NCI-H1092 treated with DMSO at 0.1 percent for 48 hours (cell line): Measurements from ENCODE around the gene UBAP2.

Experiments used
- DNase-seq: peaks from one replicate; lab custom pipeline; 2025; lab: John Stamatoyannopoulos, UW

Gene UBAP2, protein sequence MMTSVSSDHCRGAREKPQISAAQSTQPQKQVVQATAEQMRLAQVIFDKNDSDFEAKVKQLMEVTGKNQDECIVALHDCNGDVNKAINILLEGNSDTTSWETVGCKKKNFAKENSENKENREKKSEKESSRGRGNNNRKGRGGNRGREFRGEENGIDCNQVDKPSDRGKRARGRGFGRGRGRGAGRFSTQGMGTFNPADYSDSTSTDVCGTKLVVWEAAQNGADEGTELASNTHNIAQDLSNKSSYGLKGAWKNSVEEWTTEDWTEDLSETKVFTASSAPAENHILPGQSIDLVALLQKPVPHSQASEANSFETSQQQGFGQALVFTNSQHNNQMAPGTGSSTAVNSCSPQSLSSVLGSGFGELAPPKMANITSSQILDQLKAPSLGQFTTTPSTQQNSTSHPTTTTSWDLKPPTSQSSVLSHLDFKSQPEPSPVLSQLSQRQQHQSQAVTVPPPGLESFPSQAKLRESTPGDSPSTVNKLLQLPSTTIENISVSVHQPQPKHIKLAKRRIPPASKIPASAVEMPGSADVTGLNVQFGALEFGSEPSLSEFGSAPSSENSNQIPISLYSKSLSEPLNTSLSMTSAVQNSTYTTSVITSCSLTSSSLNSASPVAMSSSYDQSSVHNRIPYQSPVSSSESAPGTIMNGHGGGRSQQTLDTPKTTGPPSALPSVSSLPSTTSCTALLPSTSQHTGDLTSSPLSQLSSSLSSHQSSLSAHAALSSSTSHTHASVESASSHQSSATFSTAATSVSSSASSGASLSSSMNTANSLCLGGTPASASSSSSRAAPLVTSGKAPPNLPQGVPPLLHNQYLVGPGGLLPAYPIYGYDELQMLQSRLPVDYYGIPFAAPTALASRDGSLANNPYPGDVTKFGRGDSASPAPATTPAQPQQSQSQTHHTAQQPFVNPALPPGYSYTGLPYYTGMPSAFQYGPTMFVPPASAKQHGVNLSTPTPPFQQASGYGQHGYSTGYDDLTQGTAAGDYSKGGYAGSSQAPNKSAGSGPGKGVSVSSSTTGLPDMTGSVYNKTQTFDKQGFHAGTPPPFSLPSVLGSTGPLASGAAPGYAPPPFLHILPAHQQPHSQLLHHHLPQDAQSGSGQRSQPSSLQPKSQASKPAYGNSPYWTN

GRCh38 chr9:34048727-34049629 is at the start of gene UBAP2:
UBAP2 (minus strand) TSS chr9:34048887; CDS start chr9:34017148, 31,739 bp downstream.
- peak; percentile 100 for DNase-seq

- no peak for DNase-seq
These were observed 49.6 kb upstream of the UBAP2 start for GRCh38 chr9:34098307-34098706.

DNA sequence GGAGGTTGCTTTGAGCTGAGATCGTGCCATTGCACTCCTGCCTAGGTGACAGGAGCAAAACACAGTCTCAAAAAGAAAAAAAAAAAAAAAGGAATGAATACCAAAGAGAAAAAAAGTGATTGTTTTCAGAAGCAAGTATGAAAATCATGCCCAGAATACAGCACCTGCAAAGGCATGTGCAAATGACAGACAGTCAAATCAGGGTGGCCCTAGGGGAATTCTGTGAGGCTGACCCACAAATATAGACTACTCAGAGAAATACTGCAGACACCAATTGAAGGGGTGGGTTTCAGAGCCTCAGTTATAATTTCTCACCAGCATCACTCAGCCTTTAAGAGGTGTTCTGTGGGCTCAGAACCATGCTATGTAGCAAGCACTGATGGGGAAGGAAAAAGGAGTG is 49.2 kb upstream of the UBAP2 start:
- no peak for DNase-seq

DNA sequence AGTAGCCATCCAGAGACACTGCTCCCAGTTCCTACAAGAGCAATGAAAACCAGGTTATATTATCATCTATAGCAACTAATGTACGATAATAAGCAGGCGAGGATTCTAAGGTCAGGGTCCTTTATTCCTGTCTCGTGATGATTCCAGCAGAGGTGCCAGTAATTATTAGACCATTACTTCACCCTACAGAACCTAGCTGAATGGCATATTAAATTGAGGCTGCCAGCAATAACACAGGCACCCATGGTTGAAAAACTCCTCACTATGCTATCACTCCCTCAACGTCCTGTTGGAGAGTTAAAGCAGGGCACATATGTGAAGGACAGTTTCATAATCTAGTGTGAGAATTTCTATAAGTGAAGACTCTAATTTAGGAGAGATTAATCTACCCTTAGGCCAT is 48.1 kb upstream of the UBAP2 start:
- no peak for DNase-seq

DNA sequence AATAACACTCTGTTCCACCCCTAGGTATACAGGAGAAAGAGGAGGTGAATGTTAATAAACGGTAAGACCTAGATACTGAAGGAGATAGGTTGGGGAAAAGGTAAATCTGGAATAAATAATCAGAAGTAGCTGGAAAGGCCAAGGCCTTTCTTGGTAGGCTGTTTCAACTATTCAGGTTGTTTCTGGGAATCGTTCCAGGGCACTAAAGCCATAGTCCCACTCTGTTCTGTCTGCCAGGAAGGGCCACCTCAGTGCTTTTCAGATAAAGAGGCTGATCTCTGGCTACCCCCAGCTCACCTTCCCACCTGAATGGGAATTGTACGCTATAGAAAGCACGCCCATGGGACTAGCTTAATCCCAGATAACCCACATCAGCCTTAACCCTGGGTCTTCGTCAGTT is 44.9 kb upstream of the UBAP2 start:
- no peak for DNase-seq

DNA sequence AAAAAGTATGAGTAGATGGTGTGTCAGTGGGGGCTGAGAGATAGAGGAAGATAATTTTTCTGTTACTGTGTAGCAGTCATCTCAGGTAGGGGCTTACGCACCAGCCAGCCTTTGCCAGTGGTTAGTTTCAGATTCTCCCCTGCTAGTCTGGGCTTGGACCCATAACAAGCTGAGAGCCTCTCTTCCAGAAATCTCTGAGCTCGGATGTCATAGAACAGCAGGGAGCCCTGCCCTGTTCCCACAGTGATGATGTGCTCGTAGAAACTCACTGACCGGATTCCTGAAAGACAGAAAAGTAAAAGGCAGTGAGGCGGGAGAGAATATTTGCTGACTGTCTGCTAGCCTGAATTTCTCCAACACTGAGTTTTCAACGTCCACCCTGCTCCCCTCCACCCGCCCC is 40.6 kb upstream of the UBAP2 start:
- DNase-seq, result no peak

DNA sequence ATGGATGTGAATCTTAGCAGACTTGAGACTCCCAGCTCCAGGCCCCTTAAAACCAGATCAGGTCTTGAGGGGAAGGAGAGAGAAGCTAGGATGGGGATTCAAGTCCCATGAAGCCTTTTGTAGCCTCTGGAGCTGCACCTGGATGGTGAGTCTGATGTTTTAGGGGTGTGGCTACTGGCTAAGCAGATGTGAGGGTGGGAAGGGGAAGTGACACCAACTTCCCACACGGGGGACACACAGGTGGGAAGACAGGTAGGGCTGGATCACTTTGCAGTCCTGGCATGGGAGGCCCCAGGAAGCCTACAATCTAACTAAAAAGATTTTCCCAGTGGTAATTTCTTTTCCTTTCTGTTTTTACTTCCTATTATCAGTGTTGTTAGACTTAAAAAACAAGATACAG is 38.7 kb upstream of the UBAP2 start:
- no peak for DNase-seq

DNA sequence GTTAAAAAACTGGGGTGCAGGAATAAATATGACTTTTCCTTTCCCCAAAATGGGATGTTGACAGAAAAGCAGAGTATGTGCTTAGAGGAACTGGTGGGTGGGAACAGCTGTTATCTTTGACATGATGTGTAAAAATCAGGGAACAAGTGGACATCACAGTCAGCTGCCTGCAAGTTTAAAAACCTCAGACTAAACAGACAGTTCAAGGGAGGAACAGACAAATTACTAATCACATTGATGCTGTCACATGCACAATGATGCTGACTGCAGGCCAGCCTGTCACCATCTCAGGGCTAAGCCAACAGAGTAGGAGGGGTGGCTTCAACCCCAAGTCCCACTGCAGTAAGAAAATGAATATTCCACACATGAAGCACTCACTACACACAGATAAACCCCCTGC is 38.2 kb upstream of the UBAP2 start:
- no peak for DNase-seq

GRCh38 chr9:34085581-34086500 is 37.2 kb upstream of the UBAP2 start:
- no peak for DNase-seq

- DNase-seq, result no peak
These were observed 35.9 kb upstream of the UBAP2 start for GRCh38 chr9:34084562-34084961.

DNA sequence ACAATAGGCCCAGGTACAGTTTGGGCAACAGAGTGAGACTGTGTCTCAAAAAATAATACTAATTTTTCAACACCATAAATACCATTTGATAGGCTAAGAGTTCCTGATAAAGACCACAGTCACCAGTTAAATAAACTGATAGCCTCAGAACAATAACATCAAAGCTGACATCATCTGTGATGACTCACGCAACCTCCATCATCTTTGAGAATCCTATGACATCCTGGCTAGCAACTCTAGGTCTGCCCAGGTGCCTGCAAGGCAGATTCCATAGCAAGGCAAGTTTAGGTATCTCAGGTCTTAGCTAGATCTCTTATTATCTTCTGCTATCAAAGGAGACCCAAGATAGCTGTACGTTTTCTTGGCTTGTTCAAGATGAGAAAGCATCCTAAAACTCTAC is 30.5 kb upstream of the UBAP2 start:
- no peak for DNase-seq

DNA sequence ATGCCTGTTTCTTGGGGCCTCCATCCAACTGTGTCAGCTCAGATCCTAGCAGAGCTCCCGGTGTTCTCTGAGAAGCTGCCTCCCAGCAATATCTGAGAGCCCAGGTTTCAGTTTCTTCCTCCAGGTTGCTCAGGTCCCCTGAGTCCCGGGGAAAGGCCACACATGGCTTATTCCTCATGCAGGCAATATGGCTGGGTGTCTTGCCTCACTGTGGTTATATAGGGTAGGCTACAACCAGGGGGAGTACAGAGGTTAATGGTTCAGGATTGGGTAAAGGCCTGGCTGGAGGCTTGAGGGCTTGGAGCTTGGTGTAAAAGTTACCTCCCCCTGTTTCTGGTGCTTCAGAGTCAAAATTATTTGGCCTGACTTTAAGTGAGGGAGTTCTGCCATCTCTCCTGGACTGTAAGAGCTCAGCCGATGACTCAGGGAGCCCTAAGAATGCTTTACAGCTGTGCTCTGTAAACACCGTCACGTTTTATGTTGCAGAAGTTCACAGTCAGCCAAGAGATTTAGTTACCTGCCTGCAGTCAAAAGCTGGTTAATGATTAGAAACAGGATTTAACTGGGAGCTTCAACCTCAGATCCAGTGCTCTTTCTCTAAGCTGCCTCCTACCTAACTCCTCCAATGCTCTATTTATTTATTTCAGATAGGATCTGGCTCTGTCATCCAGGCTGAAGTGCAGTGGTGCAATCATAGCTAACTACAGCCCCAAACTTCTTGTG is 24.3 kb upstream of the UBAP2 start:
- no peak for DNase-seq

GRCh38 chr9:34072410-34072809 is 23.7 kb upstream of the UBAP2 start:
- no peak for DNase-seq

DNA sequence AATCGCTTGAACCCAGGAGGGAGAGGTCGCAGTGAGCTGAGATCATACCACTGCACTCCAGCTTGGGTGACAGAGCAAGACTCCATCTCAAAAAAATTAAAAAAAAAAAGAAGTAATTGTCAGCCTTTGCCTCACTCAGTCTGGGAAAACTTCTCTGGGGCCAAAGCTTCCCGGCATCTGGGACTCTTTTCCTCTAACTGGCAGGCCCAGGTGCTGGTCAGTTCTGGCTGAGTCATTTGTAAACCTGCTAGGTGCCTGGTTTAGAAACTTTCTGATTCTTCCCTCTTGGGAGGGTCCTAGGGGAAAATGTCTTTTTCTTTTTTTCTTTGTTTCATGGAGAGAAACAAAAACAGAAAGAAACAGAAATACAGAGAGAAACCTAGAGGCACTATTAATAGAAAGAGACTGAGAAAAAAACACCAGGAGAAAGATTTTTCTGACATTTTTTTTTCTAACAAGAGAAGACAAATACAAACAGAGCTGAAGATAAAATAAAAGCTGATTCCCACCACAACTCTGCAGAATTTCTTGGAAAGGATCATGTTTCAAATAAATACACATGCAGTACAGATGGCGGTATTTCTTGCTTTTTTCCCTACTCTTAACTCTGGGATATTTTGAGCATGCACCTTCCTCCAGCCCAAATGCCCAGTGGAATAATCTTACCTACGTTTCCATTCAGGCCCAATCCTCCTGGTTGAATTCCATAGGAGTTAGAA is 22.1 kb upstream of the UBAP2 start:
- no peak for DNase-seq

- DNase-seq, result no peak
These were observed 21.1 kb upstream of the UBAP2 start for GRCh38 chr9:34069831-34070230.

DNA sequence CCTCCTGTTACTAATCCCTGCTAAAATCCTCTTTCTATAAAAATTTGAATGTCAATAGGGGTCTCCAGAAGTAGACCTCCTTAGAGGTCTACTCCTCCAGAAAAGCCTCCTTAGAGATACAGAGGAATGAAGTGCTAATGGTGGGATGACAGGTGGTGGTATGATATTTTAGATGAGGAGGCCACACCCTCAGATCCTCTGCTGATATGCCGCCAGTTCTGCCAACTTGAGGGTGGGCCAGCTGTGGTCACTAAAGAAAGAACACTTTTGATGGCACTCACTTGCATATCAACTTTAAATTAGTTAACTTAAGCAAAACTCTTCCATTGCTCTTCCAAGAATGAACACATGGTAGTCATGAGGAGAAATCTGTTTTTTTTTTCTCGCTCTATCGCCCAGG is 16.9 kb upstream of the UBAP2 start:
- no peak for DNase-seq

GRCh38 chr9:34059954-34060353 is 11.3 kb upstream of the UBAP2 start:
- no peak for DNase-seq

DNA sequence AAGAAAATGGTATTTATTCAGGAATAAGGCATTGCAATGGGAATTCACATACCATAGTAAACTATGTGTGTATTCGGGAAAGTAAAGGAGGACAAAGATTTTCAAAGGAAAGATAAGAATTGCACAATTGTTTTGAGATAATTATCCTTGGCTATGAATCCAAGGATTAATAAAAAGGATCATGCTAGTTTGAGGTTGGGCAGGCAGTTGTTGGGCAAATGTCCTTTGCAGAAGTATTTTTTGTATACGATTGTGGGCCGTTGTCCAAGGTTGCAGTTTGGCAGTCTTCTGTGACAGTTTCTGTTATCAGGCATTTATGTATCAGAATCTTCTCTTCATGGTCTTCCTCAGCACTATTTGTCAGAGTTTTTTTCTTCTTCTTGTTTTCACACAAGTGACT is 10.6 kb upstream of the UBAP2 start:
- DNase-seq, result no peak
